Thymus (tissue), 11 donors: ENCODE data around the gene NKAIN1. TPM values are rescaled to one million over a fixed set of nuclear protein-coding genes. Genes with fewer than 3 reads are reported as not detected.
"Not testable (repeated sequence)": the region's sequence is repeated elsewhere in the genome, so short reads cannot be mapped to it uniquely, and the experiment has no call there.

Source experiments
- DNase-seq, 9 donors: peaks; one replicate each; pipeline ENCODE4 v3.0.0-alpha.2; 2013; ENCODE audit warnings: low spot score in 9 of 9, low read depth in 6 of 9, missing footprints in 1 of 9
- H3K27ac ChIP-seq, 2 donors: one replicate each; pipeline ENCODE4 v1.5.1; 2013; ENCODE audit warnings: control low read depth in 1 of 2, low read depth in 1 of 2, low read length in 1 of 2, mild to moderate bottlenecking in 1 of 2, moderate library complexity in 1 of 2
- H3K27me3 ChIP-seq, 2 donors: one replicate each; pipeline ENCODE4 v1.5.1; 2013; ENCODE audit warnings: low read length in 1 of 2; ENCODE audit not compliant: control insufficient read depth in 2 of 2, insufficient read depth in 1 of 2
- H3K36me3 ChIP-seq, 2 donors: one replicate each; pipeline ENCODE4 v1.5.1; 2013; ENCODE audit warnings: low read length in 1 of 2, mild to moderate bottlenecking in 1 of 2, moderate library complexity in 1 of 2; ENCODE audit not compliant: control insufficient read depth in 2 of 2, insufficient read depth in 2 of 2
- H3K4me1 ChIP-seq, 2 donors: one replicate each; pipeline ENCODE4 v1.5.1; 2013; ENCODE audit warnings: low read length in 2 of 2; ENCODE audit not compliant: control insufficient read depth in 2 of 2, insufficient read depth in 2 of 2
- H3K4me3 ChIP-seq, 2 donors: one replicate each; pipeline ENCODE4 v1.5.1; 2013; ENCODE audit warnings: low read length in 2 of 2, control low read depth in 1 of 2, mild to moderate bottlenecking in 1 of 2
- H3K9me3 ChIP-seq, 2 donors: one replicate each; pipeline ENCODE4 v1.5.1; 2013; ENCODE audit warnings: low read length in 1 of 2, mild to moderate bottlenecking in 1 of 2; ENCODE audit not compliant: control insufficient read depth in 2 of 2, insufficient read depth in 1 of 2
- WGBS: extraction: QIAGEN DNeasy Blood & Tissue Kit; methylation state at CpG from one replicate; pipeline ENCODE4 v1.1.7; 2013; 5-methylcytosine and 5-hydroxymethylcytosine counted together
- polyA plus RNA-seq: library from polyadenylated mRNA; stranded (reverse); fragments of 200-250 nt; gene quantifications from one replicate; pipeline ENCODE4 v1.2.3, GENCODE V29; 2013
- total RNA-seq: library from RNA; stranded (reverse); fragments of 120-200 nt; gene quantifications from one replicate; pipeline ENCODE4 v1.2.4, GENCODE V29; 2013
- donor health status: healthy.

The NKAIN1 gene
- total and polyA plus RNA-seq, 2 donors: 0.16 to 0.19 TPM

- not testable (repeated sequence) for H3K4me1 ChIP-seq, H3K27ac ChIP-seq, DNase-seq, H3K9me3 ChIP-seq, H3K27me3 ChIP-seq, H3K4me3 ChIP-seq
- 98% methylated on average over 5 of the region's 5 CpGs for WGBS
- H3K36me3 ChIP-seq: peaks cover 56 to 77% of the 10 kb centered on the region in 2 donors
These were observed 22.7 kb upstream of the NKAIN1 start for GRCh38 chr1:31262393-31262792.

GRCh38 chr1:31261916-31262315 is 22.2 kb upstream of the NKAIN1 start:
- no peak for DNase-seq
- no peaks in the 10 kb centered on the region for H3K4me1 ChIP-seq
- H3K4me3 ChIP-seq: no peak overlapping the region
- peaks cover 56 to 77% of the 10 kb centered on the region in 2 donors for H3K36me3 ChIP-seq
- H3K9me3 ChIP-seq: no peaks in the 10 kb centered on the region
- H3K27ac ChIP-seq: no peak overlapping the region
- 97% methylated on average over 3 of the region's 3 CpGs for WGBS
- no peaks in the 10 kb centered on the region for H3K27me3 ChIP-seq

- Histone ChIP-seq H3K9me3 (no peaks in the 10 kb centered on the region), H3K4me3 (no peak overlapping the region), H3K27ac (no peak overlapping the region), H3K36me3 (peaks cover 43 to 66% of the 10 kb centered on the region in 2 donors), H3K27me3 (no peaks in the 10 kb centered on the region), H3K4me1 (no peaks in the 10 kb centered on the region)
- 96% methylated on average over 3 of the region's 3 CpGs for WGBS
- DNase-seq: no peak
These were observed 20.1 kb upstream of the NKAIN1 start for GRCh38 chr1:31259746-31260145.

GRCh38 chr1:31258581-31258980 is 18.9 kb upstream of the NKAIN1 start:
- 99% methylated on average over 1 of the region's 1 CpG for WGBS
- peaks cover 39 to 57% of the 10 kb centered on the region in 2 donors for H3K36me3 ChIP-seq

GRCh38 chr1:31257213-31257612 is 17.5 kb upstream of the NKAIN1 start:
- 100% methylated on average over 1 of the region's 1 CpG for WGBS
- Histone ChIP-seq H3K36me3 (peaks cover 34 to 48% of the 10 kb centered on the region in 2 donors), H3K4me3 (no peak overlapping the region), H3K9me3 (no peaks in the 10 kb centered on the region), H3K27ac (no peak overlapping the region), H3K4me1 (no peaks in the 10 kb centered on the region), H3K27me3 (no peaks in the 10 kb centered on the region)
- DNase-seq: no peak

More at GRCh38 chr1:31258581-31258980, 18.9 kb upstream of the NKAIN1 start:
- Histone ChIP-seq H3K4me3 (no peak overlapping the region), H3K27ac (no peak overlapping the region), H3K9me3 (no peaks in the 10 kb centered on the region), H3K27me3 (no peaks in the 10 kb centered on the region), H3K4me1 (no peaks in the 10 kb centered on the region)
- DNase-seq: no peak

GRCh38 chr1:31249854-31250253 is 10.2 kb upstream of the NKAIN1 start:
- Histone ChIP-seq H3K27me3 (no peaks in the 10 kb centered on the region), H3K4me1 (no peaks in the 10 kb centered on the region), H3K9me3 (no peaks in the 10 kb centered on the region), H3K27ac (no peak overlapping the region), H3K4me3 (no peak overlapping the region), H3K36me3 (no peaks in the 10 kb centered on the region)
- no peak for DNase-seq
- whole genome bisulfite sequencing: 96% methylated on average over 3 of the region's 3 CpGs

- Histone ChIP-seq H3K36me3 (no peaks in the 10 kb centered on the region), H3K9me3 (no peaks in the 10 kb centered on the region), H3K4me3 (no peak overlapping the region), H3K27me3 (peaks cover 0 to 6% of the 10 kb centered on the region in 2 donors), H3K4me1 (no peaks in the 10 kb centered on the region), H3K27ac (no peak overlapping the region)
- WGBS: 96% methylated on average over 4 of the region's 4 CpGs
- no peak for DNase-seq
These were observed 8.6 kb upstream of the NKAIN1 start for GRCh38 chr1:31248276-31248675.

- 89% methylated on average over 4 of the region's 4 CpGs for WGBS
- no peaks in the 10 kb centered on the region for H3K9me3 ChIP-seq
- no peak overlapping the region for H3K27ac ChIP-seq
- H3K36me3 ChIP-seq: no peaks in the 10 kb centered on the region
- no peak for DNase-seq
- peaks cover 0 to 2% of the 10 kb centered on the region in 2 donors for H3K4me1 ChIP-seq
- H3K27me3 ChIP-seq: peaks cover 21 to 34% of the 10 kb centered on the region in 2 donors
- H3K4me3 ChIP-seq: no peak overlapping the region
These were observed 4.6 kb upstream of the NKAIN1 start for GRCh38 chr1:31244326-31244725.

GRCh38 chr1:31243501-31244286 is 4.0 kb upstream of the NKAIN1 start:
- Histone ChIP-seq H3K27ac (no peak overlapping the region), H3K4me3 (no peak overlapping the region), H3K36me3 (no peaks in the 10 kb centered on the region), H3K27me3 (peaks cover 27 to 40% of the 10 kb centered on the region in 2 donors), H3K4me1 (peaks cover 0 to 6% of the 10 kb centered on the region in 2 donors), H3K9me3 (peaks cover 0 to 2% of the 10 kb centered on the region in 2 donors)
- DNase-seq: no peak
- WGBS: 88% methylated on average over 10 of the region's 10 CpGs
